ENCODE measurements around the gene DLG1. TPM values are rescaled to one million over a fixed set of nuclear protein-coding genes. Genes with fewer than 3 reads are reported as not detected.

The DLG1 gene
- total RNA-seq, 4 donors from 2014 or later: 136 to 221 (median 172) TPM

GRCh38 chr3:197286678-197287077 is 11.7 kb downstream of the DLG1 start:
- Histone ChIP-seq H3K4me3 (no peak overlapping the region), H3K9me3 (no peaks in the 10 kb centered on the region), H3K4me1 (peaks cover 0 to 7% (median 0%) of the 10 kb centered on the region in 4 donors), H3K27ac (no peak overlapping the region), H3K36me3 (peaks cover 0 to 33% (median 0%) of the 10 kb centered on the region in 3 donors), H3K27me3 (no peaks in the 10 kb centered on the region)
- TF ChIP-seq CTCF (IDR thresholded peaks at IDR 0.05) (no peak), POLR2A (IDR thresholded peaks at IDR 0.05) (no peak)
- no peak for DNase-seq

GRCh38 chr3:197285557-197285956 is 12.9 kb downstream of the DLG1 start:
- TF ChIP-seq CTCF (IDR thresholded peaks at IDR 0.05) (no peak), POLR2A (IDR thresholded peaks at IDR 0.05) (no peak)
- no peaks in the 10 kb centered on the region for H3K9me3 ChIP-seq
- no peak overlapping the region for H3K4me3 ChIP-seq
- H3K27ac ChIP-seq: no peak overlapping the region
- no peaks in the 10 kb centered on the region for H3K27me3 ChIP-seq
- H3K4me1 ChIP-seq: peaks cover 0 to 4% (median 0%) of the 10 kb centered on the region in 4 donors
- peaks cover 0 to 43% (median 0%) of the 10 kb centered on the region in 3 donors for H3K36me3 ChIP-seq
- no peak for DNase-seq

GRCh38 chr3:197283045-197283444 is 15.4 kb downstream of the DLG1 start:
- Histone ChIP-seq H3K36me3 (peaks cover 0 to 33% (median 0%) of the 10 kb centered on the region in 3 donors), H3K27ac (no peak overlapping the region), H3K27me3 (no peaks in the 10 kb centered on the region), H3K4me3 (no peak overlapping the region), H3K4me1 (no peaks in the 10 kb centered on the region), H3K9me3 (no peaks in the 10 kb centered on the region)
- DNase-seq: no peak
- TF ChIP-seq POLR2A (IDR thresholded peaks at IDR 0.05) (no peak), CTCF (IDR thresholded peaks at IDR 0.05) (no peak)

- no peak overlapping the region for H3K27ac ChIP-seq
- no peak for TF ChIP-seq CTCF (IDR thresholded peaks at IDR 0.05)
- no peak for TF ChIP-seq POLR2A (IDR thresholded peaks at IDR 0.05)
- peaks cover 0 to 37% (median 0%) of the 10 kb centered on the region in 3 donors for H3K36me3 ChIP-seq
- H3K9me3 ChIP-seq: no peaks in the 10 kb centered on the region
- DNase-seq: no peak
- no peaks in the 10 kb centered on the region for H3K27me3 ChIP-seq
- no peaks in the 10 kb centered on the region for H3K4me1 ChIP-seq
- no peak overlapping the region for H3K4me3 ChIP-seq
Observed at GRCh38 chr3:197281849-197282248, 16.6 kb downstream of the DLG1 start.

- DNase-seq: no peak
- H3K9me3 ChIP-seq: no peaks in the 10 kb centered on the region
- H3K27me3 ChIP-seq: no peaks in the 10 kb centered on the region
- TF ChIP-seq CTCF (IDR thresholded peaks at IDR 0.05): no peak
- no peak for TF ChIP-seq POLR2A (IDR thresholded peaks at IDR 0.05)
- no peaks in the 10 kb centered on the region for H3K4me1 ChIP-seq
- no peak overlapping the region for H3K4me3 ChIP-seq
- no peak overlapping the region for H3K27ac ChIP-seq
- peaks cover 0 to 38% (median 0%) of the 10 kb centered on the region in 3 donors for H3K36me3 ChIP-seq
Observed at GRCh38 chr3:197280156-197280555, 18.3 kb downstream of the DLG1 start.

GRCh38 chr3:197278933-197279332 is 19.5 kb downstream of the DLG1 start:
- no peak overlapping the region for H3K27ac ChIP-seq
- TF ChIP-seq POLR2A (IDR thresholded peaks at IDR 0.05) (no peak), CTCF (IDR thresholded peaks at IDR 0.05) (no peak)
- no peaks in the 10 kb centered on the region for H3K9me3 ChIP-seq

More at GRCh38 chr3:197278933-197279332, 19.5 kb downstream of the DLG1 start:
- no peaks in the 10 kb centered on the region for H3K27me3 ChIP-seq
- no peak for DNase-seq
- H3K36me3 ChIP-seq: peaks cover 0 to 36% (median 0%) of the 10 kb centered on the region in 3 donors
- no peaks in the 10 kb centered on the region for H3K4me1 ChIP-seq
- H3K4me3 ChIP-seq: no peak overlapping the region
